IMR-90 (cell line): ENCODE results near the gene C3orf33. TPM values are rescaled to one million over a fixed set of nuclear protein-coding genes. Genes with fewer than 3 reads are reported as not detected.
A peak's percentile ranks its signal among the peaks of the same experiment; 100 is the strongest.

Experiments
- ATAC-seq: fragments of 200-7000 bp; cut with Tn5 transposase; 2 replicates; pipeline ENCODE4 v1.9.1; 2020; ENCODE audit warnings: low read depth, mild to moderate bottlenecking, moderate library complexity
- BruUV-seq: library from RNA; stranded (reverse); fragments of 400-500 nt; replicated peaks from 2 replicates; lab custom pipeline; 2021; lab: Mats Ljungman, UMichigan
- CTCF ChIA-PET: fragments of 300-600 bp; formaldehyde crosslinking; extraction: SDS; loops from one replicate; lab custom pipeline; 2021; ENCODE audit warnings: antibody characterized with exemption; lab: Yijun Ruan, JAX
- POLR2A ChIA-PET: fragments of 300-600 bp; sonication (Branson Sonifier 250); formaldehyde crosslinking; loops from one replicate; lab custom pipeline; 2022; ENCODE audit warnings: antibody characterized with exemption; ENCODE audit not compliant: unreplicated experiment; lab: Charles Lee
- DNase-seq: peaks from one replicate; pipeline ENCODE4 v3.0.0; 2013
- H2AFZ ChIP-seq: replicated peaks from 2 replicates; pipeline ENCODE3; 2013; ENCODE audit warnings: low read length, mild to moderate bottlenecking; ENCODE audit not compliant: poor library complexity
- H2AK5ac ChIP-seq: 2 replicates; pipeline ENCODE4 v1.6.1; 2013; ENCODE audit warnings: low read depth, low read length, inconsistent platforms
- H2AK9ac ChIP-seq: replicated peaks from 2 replicates; pipeline ENCODE3; 2013; ENCODE audit warnings: mild to moderate bottlenecking, low read depth, low read length, moderate library complexity; ENCODE audit not compliant: poor library complexity
- H2BK120ac ChIP-seq: 2 replicates; pipeline ENCODE4 v1.6.1; 2013; ENCODE audit warnings: low read depth, low read length, inconsistent platforms
- H2BK15ac ChIP-seq: 3 replicates; pipeline ENCODE4 v1.6.1; 2013; ENCODE audit warnings: low read depth, low read length, inconsistent platforms
- H2BK20ac ChIP-seq: 2 replicates; pipeline ENCODE4 v1.6.1; 2013; ENCODE audit warnings: low read depth, mild to moderate bottlenecking, inconsistent platforms, low read length, moderate library complexity
- H2BK5ac ChIP-seq: 2 replicates; pipeline ENCODE4 v1.6.1; 2013; ENCODE audit warnings: mild to moderate bottlenecking, low read depth, low read length, inconsistent platforms; ENCODE audit not compliant: poor library complexity, severe bottlenecking
- H3K14ac ChIP-seq: replicated peaks from 2 replicates; pipeline ENCODE4 v1.6.1; 2013; ENCODE audit warnings: low read depth, low read length, inconsistent platforms
- H3K18ac ChIP-seq: 2 replicates; pipeline ENCODE4 v1.6.1; 2013; ENCODE audit warnings: low read depth, low read length, control low read depth
- H3K23ac ChIP-seq: 2 replicates; pipeline ENCODE4 v1.6.1; 2013; ENCODE audit warnings: low read depth, low read length, inconsistent platforms
- H3K27ac ChIP-seq: 2 replicates; pipeline ENCODE4 v1.5.1; 2013; ENCODE audit warnings: mild to moderate bottlenecking, control low read depth, low read length; ENCODE audit not compliant: insufficient read depth
- H3K27me3 ChIP-seq: 2 replicates; pipeline ENCODE4 v1.6.1; 2013; ENCODE audit warnings: low read length; ENCODE audit not compliant: control insufficient read depth, insufficient read depth
- H3K36me3 ChIP-seq: 2 replicates; pipeline ENCODE4 v1.6.1; 2013; ENCODE audit warnings: low read length, mixed read lengths; ENCODE audit not compliant: control insufficient read depth, insufficient read depth
- H3K4ac ChIP-seq: 2 replicates; pipeline ENCODE4 v1.6.1; 2013; ENCODE audit warnings: low read depth, low read length, inconsistent platforms
- H3K4me1 ChIP-seq: 2 replicates; pipeline ENCODE4 v1.6.1; 2013; ENCODE audit warnings: low read length, mixed read lengths; ENCODE audit not compliant: control insufficient read depth, insufficient read depth
- H3K4me2 ChIP-seq: 2 replicates; pipeline ENCODE4 v1.6.1; 2013; ENCODE audit warnings: low read depth, mild to moderate bottlenecking, control low read depth, low read length, moderate library complexity
- H3K4me3 ChIP-seq: 2 replicates; pipeline ENCODE4 v1.5.1; 2013; ENCODE audit warnings: low read depth, mild to moderate bottlenecking, control low read depth, low read length, moderate library complexity; ENCODE audit not compliant: insufficient read depth
- H3K56ac ChIP-seq: 2 replicates; pipeline ENCODE4 v1.6.1; 2013; ENCODE audit warnings: low read length, inconsistent platforms; ENCODE audit not compliant: insufficient read depth; ENCODE audit errors: extremely low read depth
- H3K79me1 ChIP-seq, 2 experiments: 2 replicates each; pipeline ENCODE4 v1.6.1; 2013; ENCODE audit warnings: low read length in 2 of 2, inconsistent platforms in 1 of 2, low read depth in 1 of 2
- H3K9ac ChIP-seq: 2 replicates; pipeline ENCODE4 v1.6.1; 2013; ENCODE audit warnings: low read depth, low read length, control low read depth
- H3K9me1 ChIP-seq: 2 replicates; pipeline ENCODE4 v1.6.1; 2013; ENCODE audit warnings: low read length, inconsistent platforms; ENCODE audit not compliant: insufficient read depth
- H3K9me3 ChIP-seq: 2 replicates; pipeline ENCODE4 v1.6.1; 2013; ENCODE audit warnings: low read length; ENCODE audit not compliant: control insufficient read depth, insufficient read depth
- H4K20me1 ChIP-seq: 2 replicates; pipeline ENCODE4 v1.6.1; 2013; ENCODE audit warnings: low read length, inconsistent platforms; ENCODE audit not compliant: insufficient read depth
- H4K5ac ChIP-seq: 2 replicates; pipeline ENCODE4 v1.6.1; 2013; ENCODE audit warnings: mild to moderate bottlenecking, low read depth, low read length, control low read depth
- H4K8ac ChIP-seq, 2 experiments: 2 replicates each; pipeline ENCODE4 v1.6.1; 2013; ENCODE audit warnings: low read depth in 2 of 2, low read length in 2 of 2, control low read depth in 1 of 2, inconsistent platforms in 1 of 2
- H4K91ac ChIP-seq: 2 replicates; pipeline ENCODE4 v1.6.1; 2013; ENCODE audit warnings: low read depth, low read length, inconsistent platforms; ENCODE audit not compliant: insufficient read depth
- CHD1 ChIP-seq: IDR thresholded peaks from 2 replicates; pipeline ENCODE4 v1.6.1; 2012; ENCODE audit warnings: low read depth, low read length, improper control_type of control experiment
- CTCF ChIP-seq: conservative IDR thresholded peaks from 2 replicates; pipeline ENCODE4 v1.5.1; 2012; ENCODE audit warnings: mild to moderate bottlenecking, low read depth, low read length, improper control_type of control experiment
- MAZ ChIP-seq: IDR thresholded peaks from 2 replicates; pipeline ENCODE4 v1.6.1; 2012; ENCODE audit warnings: low read depth, mild to moderate bottlenecking, low read length, improper control_type of control experiment, moderate library complexity, borderline replicate concordance
- MXI1 ChIP-seq: IDR thresholded peaks from 2 replicates; pipeline ENCODE4 v1.6.1; 2012; ENCODE audit warnings: low read depth, mild to moderate bottlenecking, low read length, moderate library complexity, borderline replicate concordance
- RFX5 ChIP-seq: IDR thresholded peaks from 2 replicates; pipeline ENCODE4 v1.8.0; 2012; ENCODE audit warnings: low read depth, mild to moderate bottlenecking, low read length, moderate library complexity
- SMC3 ChIP-seq: fragments of 150-350 bp; IDR thresholded peaks from 2 replicates; pipeline ENCODE4 v1.6.1; 2016; ENCODE audit warnings: low read depth, mild to moderate bottlenecking, antibody characterized with exemption, low read length, moderate library complexity
- WGBS, 2 experiments: methylation state at CpG; one replicate each; pipeline versions ENCODE4 v1.1.5 to v1.1.7; 2013; ENCODE audit warnings: missing lambda C conversion rate in 2 of 2; ENCODE audit not compliant: insufficient read length in 1 of 2; ENCODE audit errors: extremely low coverage in 2 of 2; 5-methylcytosine and 5-hydroxymethylcytosine counted together
- dilution Hi-C: fragments of 300-500 bp; cut with HindIII; formaldehyde crosslinking; loops from one replicate; pipeline ENCODE4 v1.14.3; 2018; ENCODE audit warnings: low sequenced_read_pairs; ENCODE audit not compliant: unreplicated experiment
- in situ Hi-C: fragments of 300-500 bp; cut with MboI; formaldehyde crosslinking; loops from 3 replicates; pipeline ENCODE4 v1.14.3; 2019; ENCODE audit warnings: low sequenced_read_pairs, inconsistent platforms, mixed read lengths
- intact Hi-C: fragments of 100-400 bp; cut with micrococcal nuclease; formaldehyde crosslinking; loops from 2 replicates; pipeline ENCODE4 v1.10.0; 2022
- polyA plus RNA-seq, 3 experiments: library from polyadenylated mRNA; depleted of rRNA; stranded (reverse); fragments of >200 nt; gene quantifications; 2 replicates each; pipeline ENCODE4 v1.2.3, GENCODE V29; 2012; ENCODE audit warnings: low replicate concordance in 1 of 3
- total RNA-seq: library from RNA; depleted of rRNA; stranded (reverse); fragments of >200 nt; gene quantifications from 2 replicates; pipeline ENCODE4 v1.2.3, GENCODE V29; 2012

C3orf33 gene
- total and polyA plus RNA-seq, 2 of the 4 experiments (the other 2 are of a cell fraction): 0.72 to 1.2 TPM

- Histone ChIP-seq H3K18ac (no peak within 1 kb of the TSS), H3K9me1 (no peaks in the 10 kb centered on the region), H4K8ac (no peak within 1 kb of the TSS), H3K9me3 (no peaks in the 10 kb centered on the region), H4K91ac (no peak within 1 kb of the TSS), H4K20me1 (no peaks in the 10 kb centered on the region), H2BK20ac (no peak within 1 kb of the TSS), H3K79me1 (no peaks in the 10 kb centered on the region), H2BK15ac (no peak within 1 kb of the TSS), H3K4me3 (peak within 1 kb of the TSS; percentile 69), H3K27me3 (peaks cover 47% of the 10 kb centered on the region), H3K9ac (no peak within 1 kb of the TSS; the same call in 1 of the 2 replicates), H3K4me1 (no peaks in the 10 kb centered on the region; the same call in 1 of the 2 replicates), H2BK5ac (no peak within 1 kb of the TSS), H2AK5ac (no peak within 1 kb of the TSS), H3K14ac (no peak within 1 kb of the TSS), H3K36me3 (no peaks in the 10 kb centered on the region), H4K5ac (no peak within 1 kb of the TSS), H3K27ac (no peak within 1 kb of the TSS), H2AFZ (peak within 1 kb of the TSS; percentile 95), H3K4me2 (peak within 1 kb of the TSS; percentile 90), H3K23ac (peak within 1 kb of the TSS; percentile 26; the same call in 1 of the 2 replicates), H2BK120ac (no peak within 1 kb of the TSS), H3K56ac (no peak within 1 kb of the TSS), H2AK9ac (peak within 1 kb of the TSS; percentile 45), H3K4ac (no peak within 1 kb of the TSS)
- POLR2A ChIA-PET: no interaction called here
- dilution Hi-C loops (no loop called here), intact Hi-C loops (loop anchor here (5.0 kb wide), 1 partner anchor 128 kb away; the partner anchor contains the start of gene GMPS), in situ Hi-C loops (no loop called here)
- CTCF ChIA-PET: interaction anchor here (1.1 kb wide), 1 partner anchor 61 kb away, joined by 4 read pairs; the partner anchor contains the start of gene C3orf33
- BruUV-seq: no TSS peak
- TF ChIP-seq MXI1: no peak
- TF ChIP-seq CHD1: no peak
- TF ChIP-seq SMC3: no peak
- TF ChIP-seq MAZ: peak; percentile 97
- TF ChIP-seq RFX5: no peak
- no peak for TF ChIP-seq CTCF
- 2% methylated on average over 6 of the region's 33 CpGs; no CpG with 5 or more reads in 1 of the 2 experiments for WGBS, 2 experiments
- peak; percentile 72 for ATAC-seq
- DNase-seq: peak; percentile 40
These were observed 61.3 kb downstream of the C3orf33 start, which contains the start of gene PLCH1 for GRCh38 chr3:155744626-155745324. Gene PLCH1 (minus strand): TSS chr3:155745071. CDS start chr3:155704224, 40,847 bp downstream.
